WTC11 (cell line): Measurements from ENCODE around the gene RANGAP1. TPM values are rescaled to one million over a fixed set of nuclear protein-coding genes. Genes with fewer than 3 reads are reported as not detected.

Experiments
- ATAC-seq: fragments of 200-7000 bp; cut with Tn5 transposase; 2 replicates; pipeline ENCODE4 v1.10.0; 2021; ENCODE audit warnings: mild to moderate bottlenecking, moderate library complexity
- CTCF ChIA-PET: fragments of 300-600 bp; sonication (Branson Sonifier 250); formaldehyde crosslinking; loops from one replicate; lab custom pipeline; 2021; ENCODE audit warnings: antibody characterized with exemption; lab: Charles Lee
- POLR2A ChIA-PET: fragments of 350-600 bp; sonication (Branson Sonifier 250); formaldehyde crosslinking; loops from one replicate; lab custom pipeline; 2021; ENCODE audit warnings: antibody characterized with exemption; lab: Charles Lee
- DNase-seq: peaks from one replicate; pipeline ENCODE4 v3.0.0; 2021; ENCODE audit warnings: low spot score
- H3K27ac Mint-ChIP-seq: 2 replicates; pipeline ENCODE4 v1.8.0; 2021; ENCODE audit warnings: mixed read lengths
- H3K27me3 Mint-ChIP-seq: 2 replicates; pipeline ENCODE4 v1.8.0; 2021; ENCODE audit warnings: low read depth, mild to moderate bottlenecking, moderate library complexity, mixed read lengths
- H3K36me3 Mint-ChIP-seq: 2 replicates; pipeline ENCODE4 v1.8.0; 2021; ENCODE audit warnings: mixed read lengths
- H3K4me1 Mint-ChIP-seq: 2 replicates; pipeline ENCODE4 v1.8.0; 2022; ENCODE audit warnings: mixed read lengths
- H3K4me3 Mint-ChIP-seq: 2 replicates; pipeline ENCODE4 v1.8.0; 2021; ENCODE audit warnings: mild to moderate bottlenecking, moderate library complexity, mixed read lengths
- H3K9me3 Mint-ChIP-seq: 2 replicates; pipeline ENCODE4 v1.8.0; 2021; ENCODE audit warnings: mixed read lengths
- ETV6 ChIP-seq: sonication (generic); formaldehyde crosslinking; IDR thresholded peaks from 2 replicates; pipeline ENCODE4 v1.8.1; 2022; ENCODE audit warnings: mild to moderate bottlenecking, missing genetic modification reagents
- GRHL2 ChIP-seq: fragments of 250-450 bp; sonication (Bioruptor Pico); IDR thresholded peaks from 2 replicates; pipeline ENCODE4 v1.8.0; 2022; ENCODE audit warnings: mild to moderate bottlenecking, moderate library complexity; ENCODE audit not compliant: insufficient replicate concordance, severe bottlenecking
- NFATC4 ChIP-seq: fragments of 250-450 bp; sonication (Bioruptor Pico); IDR thresholded peaks from 2 replicates; pipeline ENCODE4 v1.9.0; 2021; ENCODE audit warnings: mild to moderate bottlenecking
- NR1H2 ChIP-seq: sonication (generic); formaldehyde crosslinking; IDR thresholded peaks from 2 replicates; pipeline ENCODE4 v1.9.0; 2021; ENCODE audit warnings: mild to moderate bottlenecking, moderate library complexity, missing genetic modification reagents
- PRRX2 ChIP-seq: fragments of 250-450 bp; sonication (Bioruptor Pico); IDR thresholded peaks from 2 replicates; pipeline ENCODE4 v1.8.0; 2021; ENCODE audit warnings: mild to moderate bottlenecking
- RELA ChIP-seq: sonication (generic); formaldehyde crosslinking; IDR thresholded peaks from 2 replicates; pipeline ENCODE4 v1.8.1; 2022; ENCODE audit warnings: missing genetic modification reagents, mild to moderate bottlenecking, borderline replicate concordance
- TCF7 ChIP-seq: sonication (generic); formaldehyde crosslinking; IDR thresholded peaks from 2 replicates; pipeline ENCODE4 v1.8.0; 2022; ENCODE audit warnings: mild to moderate bottlenecking, low read depth, missing genetic modification reagents, moderate library complexity
- TP53 ChIP-seq: sonication (generic); formaldehyde crosslinking; IDR thresholded peaks from 2 replicates; pipeline ENCODE4 v1.8.1; 2023; ENCODE audit warnings: mild to moderate bottlenecking, missing genetic modification reagents
- ZBTB21 ChIP-seq: sonication (generic); formaldehyde crosslinking; IDR thresholded peaks from 2 replicates; pipeline ENCODE4 v1.8.1; 2023; ENCODE audit warnings: mild to moderate bottlenecking, missing genetic modification reagents, borderline replicate concordance
- ZNF121 ChIP-seq: sonication (generic); formaldehyde crosslinking; IDR thresholded peaks from 2 replicates; pipeline ENCODE4 v1.8.0; 2023; ENCODE audit warnings: missing genetic modification reagents
- ZNF138 ChIP-seq: sonication (generic); formaldehyde crosslinking; conservative IDR thresholded peaks from 2 replicates; pipeline ENCODE4 v1.8.1; 2022; ENCODE audit warnings: mild to moderate bottlenecking, moderate library complexity, missing genetic modification reagents
- ZNF396 ChIP-seq: fragments of 250-450 bp; sonication (Bioruptor Pico); IDR thresholded peaks from 2 replicates; pipeline ENCODE4 v1.8.0; 2021; ENCODE audit warnings: mild to moderate bottlenecking, moderate library complexity, borderline replicate concordance
- total RNA-seq: library from RNA; stranded (reverse); gene quantifications from 3 replicates; pipeline ENCODE4 v1.2.3, GENCODE V29; 2021
- TF ChIP-seq, protein P1 (sequence below): sonication (generic); formaldehyde crosslinking; IDR thresholded peaks from 2 replicates; pipeline ENCODE4 v1.8.0; 2022; ENCODE audit warnings: mild to moderate bottlenecking, missing genetic modification reagents
- TF ChIP-seq, protein P2 (sequence below): fragments of 250-450 bp; sonication (Bioruptor Pico); IDR thresholded peaks from 2 replicates; pipeline ENCODE4 v2.1.2; 2022; ENCODE audit warnings: mild to moderate bottlenecking, moderate library complexity
- TF ChIP-seq, protein P3 (sequence below): sonication (generic); formaldehyde crosslinking; IDR thresholded peaks from 2 replicates; pipeline ENCODE4 v1.8.0; 2022; ENCODE audit warnings: mild to moderate bottlenecking, missing genetic modification reagents
- TF ChIP-seq, protein P4 (sequence below): sonication (generic); formaldehyde crosslinking; IDR thresholded peaks from 2 replicates; pipeline ENCODE4 v1.8.1; 2022; ENCODE audit warnings: low read depth, mild to moderate bottlenecking, moderate library complexity, missing genetic modification reagents, borderline replicate concordance
- TF ChIP-seq, protein P5 (sequence below): fragments of 250-450 bp; sonication (Bioruptor Pico); IDR thresholded peaks from 2 replicates; pipeline ENCODE4 v1.8.0; 2021; ENCODE audit warnings: mild to moderate bottlenecking
- TF ChIP-seq, protein P6 (sequence below): fragments of 250-450 bp; sonication (Bioruptor Pico); IDR thresholded peaks from 2 replicates; pipeline ENCODE4 v1.9.0; 2021; ENCODE audit warnings: mild to moderate bottlenecking
- TF ChIP-seq, protein P7 (sequence below): fragments of 250-450 bp; sonication (Bioruptor Pico); conservative IDR thresholded peaks from 2 replicates; pipeline ENCODE4 v1.9.0; 2021; ENCODE audit warnings: mild to moderate bottlenecking
- TF ChIP-seq, protein P8 (sequence below): sonication (generic); formaldehyde crosslinking; IDR thresholded peaks from 2 replicates; pipeline ENCODE4 v1.8.1; 2022; ENCODE audit warnings: mild to moderate bottlenecking, missing genetic modification reagents, moderate library complexity, borderline replicate concordance

Gene RANGAP1
- total RNA-seq, 1 experiment from 2014 or later: 160 TPM

DNA sequence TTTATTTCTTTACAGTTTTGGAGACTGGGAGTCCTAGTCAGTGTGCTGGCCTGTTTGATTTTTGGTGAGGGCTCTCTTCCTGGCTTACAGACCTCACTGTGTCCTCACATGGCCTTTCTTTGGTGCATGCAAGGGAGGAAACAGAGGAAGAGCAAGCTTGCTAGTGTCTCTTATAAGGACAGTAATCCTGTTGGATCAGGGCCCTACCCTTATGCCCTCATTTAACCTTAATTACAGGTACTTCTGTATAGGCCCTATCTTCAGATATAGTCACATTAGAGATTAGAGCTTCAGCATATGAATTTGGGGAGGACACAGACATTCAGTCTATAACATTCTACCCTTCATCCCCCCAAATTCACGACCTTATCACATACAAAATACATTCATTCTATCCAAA lies 29.6 kb upstream of the RANGAP1 start (continued):
- TF ChIP-seq, protein P1, sequence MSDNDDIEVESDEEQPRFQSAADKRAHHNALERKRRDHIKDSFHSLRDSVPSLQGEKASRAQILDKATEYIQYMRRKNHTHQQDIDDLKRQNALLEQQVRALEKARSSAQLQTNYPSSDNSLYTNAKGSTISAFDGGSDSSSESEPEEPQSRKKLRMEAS: no peak
- TF ChIP-seq, protein P2, sequence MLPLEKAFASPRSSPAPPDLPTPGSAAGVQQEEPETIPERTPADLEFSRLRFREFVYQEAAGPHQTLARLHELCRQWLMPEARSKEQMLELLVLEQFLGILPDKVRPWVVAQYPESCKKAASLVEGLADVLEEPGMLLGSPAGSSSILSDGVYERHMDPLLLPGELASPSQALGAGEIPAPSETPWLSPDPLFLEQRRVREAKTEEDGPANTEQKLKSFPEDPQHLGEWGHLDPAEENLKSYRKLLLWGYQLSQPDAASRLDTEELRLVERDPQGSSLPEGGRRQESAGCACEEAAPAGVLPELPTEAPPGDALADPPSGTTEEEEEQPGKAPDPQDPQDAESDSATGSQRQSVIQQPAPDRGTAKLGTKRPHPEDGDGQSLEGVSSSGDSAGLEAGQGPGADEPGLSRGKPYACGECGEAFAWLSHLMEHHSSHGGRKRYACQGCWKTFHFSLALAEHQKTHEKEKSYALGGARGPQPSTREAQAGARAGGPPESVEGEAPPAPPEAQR (CRISPR knock-in tag): no peak
- no peak for TF ChIP-seq TP53 (CRISPR knock-in tag)
- TF ChIP-seq NR1H2: no peak
- TF ChIP-seq, protein P3, sequence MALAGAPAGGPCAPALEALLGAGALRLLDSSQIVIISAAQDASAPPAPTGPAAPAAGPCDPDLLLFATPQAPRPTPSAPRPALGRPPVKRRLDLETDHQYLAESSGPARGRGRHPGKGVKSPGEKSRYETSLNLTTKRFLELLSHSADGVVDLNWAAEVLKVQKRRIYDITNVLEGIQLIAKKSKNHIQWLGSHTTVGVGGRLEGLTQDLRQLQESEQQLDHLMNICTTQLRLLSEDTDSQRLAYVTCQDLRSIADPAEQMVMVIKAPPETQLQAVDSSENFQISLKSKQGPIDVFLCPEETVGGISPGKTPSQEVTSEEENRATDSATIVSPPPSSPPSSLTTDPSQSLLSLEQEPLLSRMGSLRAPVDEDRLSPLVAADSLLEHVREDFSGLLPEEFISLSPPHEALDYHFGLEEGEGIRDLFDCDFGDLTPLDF (CRISPR knock-in tag): no peak
- TF ChIP-seq ZNF396: no peak
- TF ChIP-seq, protein P4, sequence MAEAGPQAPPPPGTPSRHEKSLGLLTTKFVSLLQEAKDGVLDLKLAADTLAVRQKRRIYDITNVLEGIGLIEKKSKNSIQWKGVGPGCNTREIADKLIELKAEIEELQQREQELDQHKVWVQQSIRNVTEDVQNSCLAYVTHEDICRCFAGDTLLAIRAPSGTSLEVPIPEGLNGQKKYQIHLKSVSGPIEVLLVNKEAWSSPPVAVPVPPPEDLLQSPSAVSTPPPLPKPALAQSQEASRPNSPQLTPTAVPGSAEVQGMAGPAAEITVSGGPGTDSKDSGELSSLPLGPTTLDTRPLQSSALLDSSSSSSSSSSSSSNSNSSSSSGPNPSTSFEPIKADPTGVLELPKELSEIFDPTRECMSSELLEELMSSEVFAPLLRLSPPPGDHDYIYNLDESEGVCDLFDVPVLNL (CRISPR knock-in tag): no peak

DNA sequence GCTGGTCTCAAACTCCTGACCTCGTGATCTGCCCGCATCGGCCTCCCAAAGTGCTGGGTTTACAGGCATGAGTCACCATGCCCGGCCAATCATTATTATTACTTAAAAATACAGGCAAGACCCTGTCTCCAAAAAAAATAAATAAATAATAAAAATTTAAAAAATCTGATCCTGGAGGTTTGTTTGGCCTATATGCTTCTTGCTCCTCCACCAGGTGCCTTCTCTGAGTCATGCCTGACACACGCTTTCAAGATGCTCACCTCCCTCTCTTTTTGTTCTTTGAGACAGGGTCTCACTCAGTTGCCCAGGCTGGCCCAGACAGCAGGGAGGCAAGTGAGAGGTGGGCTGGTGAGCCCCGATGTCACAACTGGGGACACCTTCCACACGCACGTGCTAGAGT lies 28.8 kb upstream of the RANGAP1 start:
- TF ChIP-seq, protein P5, sequence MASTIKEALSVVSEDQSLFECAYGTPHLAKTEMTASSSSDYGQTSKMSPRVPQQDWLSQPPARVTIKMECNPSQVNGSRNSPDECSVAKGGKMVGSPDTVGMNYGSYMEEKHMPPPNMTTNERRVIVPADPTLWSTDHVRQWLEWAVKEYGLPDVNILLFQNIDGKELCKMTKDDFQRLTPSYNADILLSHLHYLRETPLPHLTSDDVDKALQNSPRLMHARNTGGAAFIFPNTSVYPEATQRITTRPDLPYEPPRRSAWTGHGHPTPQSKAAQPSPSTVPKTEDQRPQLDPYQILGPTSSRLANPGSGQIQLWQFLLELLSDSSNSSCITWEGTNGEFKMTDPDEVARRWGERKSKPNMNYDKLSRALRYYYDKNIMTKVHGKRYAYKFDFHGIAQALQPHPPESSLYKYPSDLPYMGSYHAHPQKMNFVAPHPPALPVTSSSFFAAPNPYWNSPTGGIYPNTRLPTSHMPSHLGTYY (CRISPR knock-in tag): no peak
- TF ChIP-seq ZNF121 (CRISPR knock-in tag) (peak; percentile 44; the same call in 1 of the 2 replicates), ZNF138 (CRISPR knock-in tag) (no peak), TCF7 (no peak)
- TF ChIP-seq, all 79 proteins: peak for 1
- Mint-ChIP-seq H3K27me3 (no peaks in the 10 kb centered on the region), H3K4me1 (peaks cover 8% of the 10 kb centered on the region), H3K4me3 (no peak overlapping the region), H3K36me3 (no peaks in the 10 kb centered on the region), H3K27ac (peak overlapping the region; percentile 49; the same call in 1 of the 2 replicates), H3K9me3 (peaks cover 3% of the 10 kb centered on the region; the same call in 1 of the 2 replicates)
- no peak for ATAC-seq
- POLR2A ChIA-PET: interaction anchor here (0.5 to 0.7 kb wide), 2 partner anchors 38 to 44 kb away, joined by 5 read pairs; no protein-coding TSS in a partner anchor
- no peak for DNase-seq
- CTCF ChIA-PET: no interaction called here

DNA sequence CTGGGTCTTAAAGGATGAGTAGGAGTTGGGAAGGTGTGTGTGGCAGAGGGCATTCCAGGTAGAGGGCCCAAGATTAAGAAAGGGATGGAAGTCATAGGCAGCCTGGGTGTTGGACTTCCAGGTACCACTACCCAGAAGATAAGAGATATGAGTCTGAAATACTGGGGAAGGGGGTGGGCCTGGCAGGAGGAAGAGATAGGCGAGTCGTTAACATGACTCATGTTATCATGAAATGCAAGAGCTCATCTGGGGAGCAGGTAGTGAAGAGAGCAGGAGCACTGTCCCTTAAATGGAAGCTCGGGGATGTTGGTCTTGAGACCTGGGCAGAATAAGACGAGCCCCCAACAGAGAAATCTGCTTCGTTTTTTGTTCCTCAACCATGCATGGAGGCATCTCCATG lies 25.5 kb upstream of the RANGAP1 start:
- ChIA-PET POLR2A (interaction anchor here (0.6 kb wide), 1 partner anchor 68 kb away, joined by 3 read pairs; no protein-coding TSS in a partner anchor), CTCF (interaction anchor here (1.5 kb wide), 1 partner anchor 74 kb away, joined by 4 read pairs; no protein-coding TSS in a partner anchor)
- no peaks in the 10 kb centered on the region for H3K27me3 Mint-ChIP-seq

More for the DNA sequence above, 25.5 kb upstream of the RANGAP1 start:
- Mint-ChIP-seq H3K4me3 (no peak overlapping the region), H3K27ac (peak overlapping the region; percentile 42; the same call in 1 of the 2 replicates), H3K9me3 (peaks cover 3% of the 10 kb centered on the region; the same call in 1 of the 2 replicates), H3K4me1 (peaks cover 19% of the 10 kb centered on the region), H3K36me3 (peaks cover 12% of the 10 kb centered on the region)
- TF ChIP-seq, protein P6, sequence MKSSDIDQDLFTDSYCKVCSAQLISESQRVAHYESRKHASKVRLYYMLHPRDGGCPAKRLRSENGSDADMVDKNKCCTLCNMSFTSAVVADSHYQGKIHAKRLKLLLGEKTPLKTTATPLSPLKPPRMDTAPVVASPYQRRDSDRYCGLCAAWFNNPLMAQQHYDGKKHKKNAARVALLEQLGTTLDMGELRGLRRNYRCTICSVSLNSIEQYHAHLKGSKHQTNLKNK (CRISPR knock-in tag): no peak
- TF ChIP-seq ZBTB21 (CRISPR knock-in tag) (no peak), PRRX2 (CRISPR knock-in tag) (no peak), RELA (CRISPR knock-in tag) (no peak), GRHL2 (CRISPR knock-in tag) (no peak), ZNF396 (no peak), ETV6 (CRISPR knock-in tag) (no peak), NFATC4 (CRISPR knock-in tag) (no peak)
- TF ChIP-seq, protein P7, sequence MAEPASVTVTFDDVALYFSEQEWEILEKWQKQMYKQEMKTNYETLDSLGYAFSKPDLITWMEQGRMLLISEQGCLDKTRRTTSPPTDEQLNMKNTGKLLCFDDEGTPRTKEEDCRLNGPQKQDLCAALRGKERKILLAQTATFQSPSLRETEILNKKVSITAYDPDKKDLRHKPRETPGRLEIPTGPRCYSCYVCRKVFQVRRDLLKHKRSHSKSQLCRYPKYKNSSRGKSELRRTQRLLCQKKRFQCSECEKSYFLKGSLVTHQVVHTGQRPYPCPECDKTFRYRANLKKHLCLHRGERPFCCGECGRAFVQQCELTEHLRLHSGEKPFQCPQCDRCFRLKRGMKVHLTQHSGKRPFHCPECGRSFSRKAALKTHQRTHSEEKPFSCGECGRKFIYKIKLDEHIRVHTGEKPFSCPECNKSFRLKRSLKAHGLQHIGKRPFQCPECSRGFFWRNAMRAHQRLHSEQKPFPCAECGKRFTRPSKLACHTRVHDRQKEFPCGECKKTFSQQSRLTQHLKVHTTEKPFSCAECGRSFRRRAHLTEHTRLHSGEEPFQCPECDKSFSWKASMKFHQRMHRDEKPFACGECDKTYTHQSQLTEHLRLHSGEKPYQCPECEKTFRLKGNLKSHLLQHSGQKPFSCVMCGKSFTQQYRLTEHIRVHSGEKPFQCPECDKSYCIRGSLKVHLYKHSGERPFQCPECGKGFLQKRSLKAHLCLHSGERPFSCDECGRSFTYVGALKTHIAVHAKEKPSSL (CRISPR knock-in tag): no peak
- TF ChIP-seq, protein P8, sequence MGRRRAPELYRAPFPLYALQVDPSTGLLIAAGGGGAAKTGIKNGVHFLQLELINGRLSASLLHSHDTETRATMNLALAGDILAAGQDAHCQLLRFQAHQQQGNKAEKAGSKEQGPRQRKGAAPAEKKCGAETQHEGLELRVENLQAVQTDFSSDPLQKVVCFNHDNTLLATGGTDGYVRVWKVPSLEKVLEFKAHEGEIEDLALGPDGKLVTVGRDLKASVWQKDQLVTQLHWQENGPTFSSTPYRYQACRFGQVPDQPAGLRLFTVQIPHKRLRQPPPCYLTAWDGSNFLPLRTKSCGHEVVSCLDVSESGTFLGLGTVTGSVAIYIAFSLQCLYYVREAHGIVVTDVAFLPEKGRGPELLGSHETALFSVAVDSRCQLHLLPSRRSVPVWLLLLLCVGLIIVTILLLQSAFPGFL (CRISPR knock-in tag): no peak
- DNase-seq (no peak), ATAC-seq (no peak)
